ENCODE data around the gene APOBEC3A. TPM values are rescaled to one million over a fixed set of nuclear protein-coding genes. Genes with fewer than 3 reads are reported as not detected.
A peak's percentile ranks its signal among the peaks of the same experiment; 100 is the strongest.
"Not testable (repeated sequence)": the region's sequence is repeated elsewhere in the genome, so short reads cannot be mapped to it uniquely, and the experiment has no call there.

The APOBEC3A gene
- total RNA-seq, 2 donors from 2014 or later, result not detected

DNA sequence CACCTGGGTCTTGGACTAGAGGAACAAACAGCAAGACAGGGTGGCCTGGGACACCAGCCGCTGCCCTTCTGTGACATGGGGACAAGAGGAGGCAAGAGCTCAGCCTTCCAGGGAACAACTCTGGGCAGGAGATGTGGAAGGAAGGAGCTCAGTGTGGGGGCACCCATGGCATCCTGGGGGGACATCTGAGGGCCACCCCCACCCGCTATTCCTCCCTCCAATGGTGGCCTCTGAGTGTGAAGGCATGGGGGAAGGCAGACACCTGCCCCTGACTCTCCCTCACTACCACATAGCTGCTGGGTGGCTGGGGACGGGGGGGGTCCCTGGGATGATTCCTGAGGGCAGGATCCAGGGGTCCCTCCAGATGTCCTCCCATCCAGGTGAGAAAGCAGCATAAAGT, 29.2 kb downstream of the APOBEC3A start:
- TF ChIP-seq, protein P1, sequence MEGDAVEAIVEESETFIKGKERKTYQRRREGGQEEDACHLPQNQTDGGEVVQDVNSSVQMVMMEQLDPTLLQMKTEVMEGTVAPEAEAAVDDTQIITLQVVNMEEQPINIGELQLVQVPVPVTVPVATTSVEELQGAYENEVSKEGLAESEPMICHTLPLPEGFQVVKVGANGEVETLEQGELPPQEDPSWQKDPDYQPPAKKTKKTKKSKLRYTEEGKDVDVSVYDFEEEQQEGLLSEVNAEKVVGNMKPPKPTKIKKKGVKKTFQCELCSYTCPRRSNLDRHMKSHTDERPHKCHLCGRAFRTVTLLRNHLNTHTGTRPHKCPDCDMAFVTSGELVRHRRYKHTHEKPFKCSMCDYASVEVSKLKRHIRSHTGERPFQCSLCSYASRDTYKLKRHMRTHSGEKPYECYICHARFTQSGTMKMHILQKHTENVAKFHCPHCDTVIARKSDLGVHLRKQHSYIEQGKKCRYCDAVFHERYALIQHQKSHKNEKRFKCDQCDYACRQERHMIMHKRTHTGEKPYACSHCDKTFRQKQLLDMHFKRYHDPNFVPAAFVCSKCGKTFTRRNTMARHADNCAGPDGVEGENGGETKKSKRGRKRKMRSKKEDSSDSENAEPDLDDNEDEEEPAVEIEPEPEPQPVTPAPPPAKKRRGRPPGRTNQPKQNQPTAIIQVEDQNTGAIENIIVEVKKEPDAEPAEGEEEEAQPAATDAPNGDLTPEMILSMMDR (IDR thresholded peaks at IDR 0.05), result no peak
- no peak for TF ChIP-seq POLR2A (IDR thresholded peaks at IDR 0.05)
- no peak for DNase-seq
- intact Hi-C loops (cut with DNase I), result no loop called here

DNA sequence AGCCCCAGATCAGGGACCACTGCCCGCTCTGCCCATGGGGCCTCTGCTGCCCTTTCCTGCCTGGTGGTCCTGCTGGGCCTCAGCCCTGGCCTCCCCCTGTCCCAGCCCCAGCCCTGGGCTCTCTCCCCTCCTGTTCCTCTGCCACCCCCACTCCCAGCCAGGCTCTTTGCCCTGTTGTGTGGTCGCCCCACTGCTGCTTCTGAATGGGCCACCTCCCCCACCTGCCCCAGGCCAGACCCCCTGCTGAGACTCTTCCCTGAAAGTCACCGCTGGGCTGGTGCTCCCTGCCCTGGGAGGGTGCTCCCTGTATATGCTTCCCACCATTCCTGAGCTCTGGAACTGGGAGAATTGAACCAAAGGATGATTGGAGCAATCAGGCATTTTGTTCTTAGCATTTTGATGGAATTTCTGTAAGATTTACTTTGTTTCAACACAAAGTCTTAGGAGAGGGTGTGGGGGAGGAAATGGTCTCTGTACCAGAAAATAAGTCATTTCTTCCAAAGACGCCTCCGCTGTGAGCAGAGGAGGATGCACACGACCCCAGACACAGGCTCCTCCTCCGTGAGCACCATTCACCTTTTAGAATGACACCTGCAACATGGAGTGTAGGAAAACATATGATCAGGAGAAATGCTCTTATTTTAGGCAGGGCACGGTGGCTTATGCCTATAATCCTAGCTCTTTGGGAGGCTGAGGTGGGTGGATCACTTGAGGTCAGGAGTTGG, 29.9 kb downstream of the APOBEC3A start:
- Histone ChIP-seq H3K27ac (no peak overlapping the region), H3K9me3 (no peaks in the 10 kb centered on the region), H3K36me3 (replicated peaks in 1 of 2; ENCODE audit: insufficient read depth in 1 of 2, low read depth in 2 of 2) (no peaks in the 10 kb centered on the region), H3K4me3 (no peak overlapping the region), H3K27me3 (no peaks in the 10 kb centered on the region), H3K4me1 (peaks cover 31% of the 10 kb centered on the region)
- DNase-seq, result no peak
- ATAC-seq, result no peak
- TF ChIP-seq, protein P1 (IDR thresholded peaks at IDR 0.05), result no peak
- TF ChIP-seq POLR2A (IDR thresholded peaks at IDR 0.05), result no peak
- 89 to 92% methylated on average over 7 to 8 of the region's 8 CpGs for WGBS, 2 donors
- intact Hi-C loops (cut with DNase I), result no loop called here

More for the DNA sequence above, 29.2 kb downstream of the APOBEC3A start:
- Histone ChIP-seq H3K9me3 (no peaks in the 10 kb centered on the region), H3K4me3 (no peak overlapping the region), H3K4me1 (peaks cover 36% of the 10 kb centered on the region), H3K36me3 (replicated peaks in 1 of 2; ENCODE audit: insufficient read depth in 1 of 2, low read depth in 2 of 2) (no peaks in the 10 kb centered on the region), H3K27me3 (no peaks in the 10 kb centered on the region), H3K27ac (no peak overlapping the region)
- no peak for ATAC-seq
- WGBS, 2 donors, result 100% methylated on average over 2 of the region's 3 CpGs; no CpG with 5 or more reads in 1 of the 2 donors

DNA sequence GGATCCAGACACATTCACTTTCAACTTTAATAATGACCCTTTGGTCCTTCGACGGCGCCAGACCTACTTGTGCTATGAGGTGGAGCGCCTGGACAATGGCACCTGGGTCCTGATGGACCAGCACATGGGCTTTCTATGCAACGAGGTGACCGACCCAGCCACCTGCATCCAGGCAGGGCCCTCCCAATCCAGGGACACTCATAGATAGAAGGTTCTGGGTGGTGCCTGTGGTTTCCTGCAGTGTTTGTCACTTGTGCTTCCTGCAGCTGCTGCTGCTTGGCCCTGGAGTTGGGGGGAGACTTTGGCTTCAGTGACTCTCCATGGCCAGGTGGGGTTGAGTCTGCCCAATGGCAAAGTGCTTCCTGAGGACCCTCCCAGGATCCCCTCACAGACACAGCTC, 32.1 kb downstream of the APOBEC3A start:
- TF ChIP-seq, protein P1 (IDR thresholded peaks at IDR 0.05), result no peak
- TF ChIP-seq POLR2A (IDR thresholded peaks at IDR 0.05), result no peak
- intact Hi-C loops (cut with DNase I), result no loop called here
- Histone ChIP-seq H3K4me3 (no peak overlapping the region), H3K27me3 (no peaks in the 10 kb centered on the region), H3K27ac (no peak overlapping the region), H3K9me3 (no peaks in the 10 kb centered on the region), H3K36me3 (replicated peaks in 1 of 2; ENCODE audit: insufficient read depth in 1 of 2, low read depth in 2 of 2) (no peaks in the 10 kb centered on the region), H3K4me1 (peaks cover 28% of the 10 kb centered on the region)
- DNase-seq, result no peak
- ATAC-seq, result no peak
- WGBS, 2 donors, result 82 to 97% methylated on average over 5 to 6 of the region's 6 CpGs

DNA sequence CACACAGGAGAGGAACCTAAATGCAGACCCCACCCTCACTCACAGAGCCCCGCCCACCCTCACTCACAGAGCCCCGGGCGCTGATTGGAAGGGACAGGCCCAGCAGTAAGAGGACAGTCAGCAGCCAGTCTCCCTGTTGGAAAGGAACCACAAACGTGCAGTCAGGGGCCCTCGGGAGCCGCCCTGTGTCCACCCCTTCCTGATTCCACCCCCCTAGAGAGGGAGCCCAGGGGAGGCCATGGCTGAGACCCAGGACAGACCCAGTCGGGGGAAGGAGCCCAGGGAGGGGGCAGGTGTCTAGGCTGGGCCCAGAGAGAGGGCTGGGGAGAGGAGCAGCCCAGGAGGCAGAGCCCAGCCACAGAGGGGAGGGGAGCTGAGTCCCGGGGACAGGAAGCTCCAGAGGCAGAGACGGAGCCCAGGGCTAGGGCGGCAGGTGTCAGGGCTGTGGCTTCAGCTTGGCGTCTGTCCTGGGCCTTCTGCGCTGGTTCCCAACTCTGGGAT, 35.5 kb downstream of the APOBEC3A start:
- H3K27ac ChIP-seq, result peak overlapping the region in 3 of 4 donors; percentile 50 to 84 (median 80)
- intact Hi-C loops (cut with DNase I), result not testable (repeated sequence)

DNA sequence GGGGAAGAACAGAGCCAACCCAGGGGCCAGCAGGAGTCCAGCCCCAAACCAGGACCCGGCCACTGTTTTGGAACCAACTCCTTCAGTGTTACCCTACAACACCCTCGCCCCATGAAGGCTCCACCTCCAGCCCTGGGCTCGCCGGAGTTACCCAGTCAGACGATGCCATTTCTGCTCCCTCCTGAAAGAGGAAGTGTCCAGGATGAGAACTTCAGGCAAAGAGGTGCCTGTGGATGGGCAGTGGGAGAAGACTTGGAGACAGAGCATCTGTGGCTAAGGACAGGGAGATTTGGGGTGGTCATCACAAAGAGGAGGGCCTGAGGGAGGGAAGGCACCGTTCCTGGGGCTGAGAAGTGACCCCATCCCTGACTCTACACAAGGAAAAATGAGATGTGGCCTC, 38.7 kb downstream of the APOBEC3A start:
- TF ChIP-seq, protein P1 (IDR thresholded peaks at IDR 0.05), result no peak
- TF ChIP-seq POLR2A (IDR thresholded peaks at IDR 0.05), result no peak
- 65 to 72% methylated on average over 3 to 6 of the region's 6 CpGs for WGBS, 2 donors
- Histone ChIP-seq H3K4me1 (peaks cover 13% of the 10 kb centered on the region), H3K36me3 (replicated peaks in 1 of 2; ENCODE audit: insufficient read depth in 1 of 2, low read depth in 2 of 2) (no peaks in the 10 kb centered on the region), H3K4me3 (no peak overlapping the region), H3K27ac (no peak overlapping the region), H3K9me3 (no peaks in the 10 kb centered on the region), H3K27me3 (no peaks in the 10 kb centered on the region)
- ATAC-seq (no peak), DNase-seq (peak in 1 of 4 donors; percentile 1)
- intact Hi-C loops (cut with DNase I), result no loop called here

More for the DNA sequence above, 35.5 kb downstream of the APOBEC3A start:
- not testable (repeated sequence) for H3K27me3 ChIP-seq; H3K36me3 ChIP-seq (replicated peaks in 1 of 2; ENCODE audit: insufficient read depth in 1 of 2, low read depth in 2 of 2); H3K9me3 ChIP-seq; H3K4me3 ChIP-seq
- DNase-seq (peak; percentile 10 to 72 (median 58)), ATAC-seq (peak; percentile 90)
- WGBS, 2 donors, result 5 to 35% methylated on average over 4 to 11 of the region's 12 CpGs
- H3K4me1 ChIP-seq, result peaks cover 13% of the 10 kb centered on the region
- peak in 2 of 3 donors; percentile 44 to 52 for TF ChIP-seq POLR2A (IDR thresholded peaks at IDR 0.05)
